Effector CD4-positive, alpha-beta T cell (primary cell): ENCODE results near the gene ETNPPL.

ENCODE experiments used
- DNase-seq: peaks from one replicate; pipeline ENCODE4 v3.0.0-alpha.2; 2020

Gene ETNPPL

GRCh38 chr4:108694423-108694822 lies 68.4 kb downstream of the ETNPPL start:
- no peak for DNase-seq

- DNase-seq: no peak
These were observed 69.0 kb downstream of the ETNPPL start for GRCh38 chr4:108693819-108694218.

- DNase-seq: no peak
These were observed 69.6 kb downstream of the ETNPPL start for GRCh38 chr4:108693211-108693610.
